HG03442 (cell line): ENCODE measurements around the gene THSD1.
"Not testable (repeated sequence)": the region's sequence is repeated elsewhere in the genome, so short reads cannot be mapped to it uniquely, and the experiment has no call there.

Experiments used
- ATAC-seq: cut with Tn5 transposase; IDR thresholded peaks from one replicate; pipeline ENCODE4 v1.9.1; 2021; ENCODE audit warnings: mild to moderate bottlenecking, moderate library complexity; ENCODE audit not compliant: unreplicated experiment

THSD1 gene

DNA sequence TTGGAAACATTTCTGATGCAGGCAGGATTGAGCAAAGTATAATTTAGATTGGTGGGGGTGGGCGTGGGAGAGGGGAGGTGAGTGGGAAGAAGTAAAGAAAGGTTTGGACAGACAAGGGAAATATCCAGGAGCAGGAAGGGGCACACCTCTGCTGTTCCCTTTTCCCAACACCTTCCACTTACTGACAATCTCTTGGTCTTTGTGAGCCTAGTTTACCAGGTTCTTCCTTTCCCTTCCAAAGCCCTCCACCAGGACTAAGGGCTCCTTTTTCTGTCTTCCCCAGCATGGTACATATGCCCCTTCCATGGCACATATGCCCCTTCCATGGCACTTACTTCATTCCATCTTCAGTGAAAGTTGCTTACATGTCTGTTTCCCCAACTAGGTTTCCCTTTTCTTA, 6.2 kb upstream of the THSD1 start:
- ATAC-seq = no peak

DNA sequence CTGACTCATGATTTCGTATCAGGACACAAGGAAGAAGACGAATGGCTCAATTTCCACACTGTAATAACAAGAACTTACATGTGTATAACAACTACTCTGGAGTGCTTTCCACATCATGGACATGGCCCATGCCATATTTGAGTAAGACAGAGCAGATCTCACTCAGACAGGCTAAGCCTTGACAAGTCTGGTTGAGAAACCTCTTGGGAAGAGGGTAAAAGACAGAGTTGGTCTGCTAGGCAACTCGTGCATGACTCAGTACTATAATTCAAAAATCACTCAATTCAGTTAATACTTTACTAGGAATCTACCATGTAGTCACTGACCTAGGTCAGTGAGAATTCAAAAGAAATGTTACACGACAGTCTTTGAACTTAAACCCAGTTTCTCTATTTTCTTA, 5.7 kb upstream of the THSD1 start:
- ATAC-seq = peak; percentile 90

DNA sequence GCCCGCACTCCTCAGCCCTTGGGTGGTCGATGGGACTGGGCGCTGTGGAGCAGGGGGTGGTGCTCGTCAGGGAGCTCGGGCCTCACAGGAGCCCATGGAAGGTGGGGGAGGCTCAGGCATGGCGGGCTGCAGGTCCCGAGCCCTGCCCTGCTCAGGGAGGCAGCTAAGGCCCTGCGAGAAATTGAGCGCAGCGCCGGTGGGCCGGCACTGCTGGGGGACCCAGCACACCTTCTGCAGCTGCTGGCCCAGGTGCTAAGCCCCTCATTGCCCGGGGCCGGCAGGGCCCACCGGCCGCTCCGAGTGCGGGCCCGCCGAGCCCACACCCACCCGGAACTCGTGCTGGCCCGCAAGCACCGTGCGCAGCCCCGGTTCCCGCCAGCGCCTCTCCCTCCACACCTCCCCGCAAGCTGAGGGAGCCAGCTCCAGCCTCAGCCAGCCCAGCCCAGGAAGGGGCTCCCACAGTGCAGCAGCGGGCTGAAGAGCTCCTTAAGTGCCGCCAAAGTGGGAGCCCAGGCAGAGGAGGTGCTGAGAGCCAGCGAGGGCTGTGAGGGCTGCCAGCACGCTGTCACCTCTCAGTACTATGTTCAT, 2.2 kb upstream of the THSD1 start:
- not testable (repeated sequence) for ATAC-seq

DNA sequence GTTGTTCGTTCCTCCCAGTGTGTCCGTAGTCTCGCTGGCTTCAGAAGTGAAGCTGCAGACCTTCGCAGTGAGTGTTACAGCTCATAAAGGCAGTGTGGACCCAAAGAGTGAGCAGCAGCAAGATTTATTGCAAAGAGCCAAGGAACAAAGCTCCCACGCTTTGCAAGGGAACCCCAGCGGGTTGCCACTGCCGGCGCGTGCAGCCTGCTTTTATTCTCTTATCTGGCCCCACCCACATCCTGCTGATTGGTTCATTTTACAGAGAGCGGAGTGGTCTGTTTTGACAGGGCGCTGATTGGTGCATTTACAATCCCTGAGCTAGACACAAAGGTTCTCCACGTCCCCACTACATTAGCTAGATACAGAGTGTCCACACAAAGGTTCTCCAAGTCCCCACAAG, 1.5 kb upstream of the THSD1 start:
- ATAC-seq = not testable (repeated sequence)

DNA sequence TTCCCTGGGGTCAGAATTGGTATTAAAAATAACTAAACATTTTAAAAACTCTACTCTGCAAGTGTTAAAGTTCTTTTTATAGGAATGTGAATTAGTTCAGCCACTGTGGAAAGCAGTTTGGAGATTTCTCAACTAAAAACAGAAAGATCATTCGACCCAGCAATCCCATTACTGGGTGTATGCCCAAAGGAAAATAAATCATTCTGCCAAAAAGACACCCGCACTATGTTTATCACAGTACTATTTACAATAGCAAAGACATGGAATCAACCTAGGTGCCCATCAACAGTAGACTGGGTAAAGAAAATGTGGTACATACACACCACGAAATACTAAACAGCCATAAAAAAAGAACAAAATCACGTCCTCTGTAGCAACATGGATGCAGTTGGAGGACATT, 657 bp upstream of the THSD1 start:
- ATAC-seq = no peak

DNA sequence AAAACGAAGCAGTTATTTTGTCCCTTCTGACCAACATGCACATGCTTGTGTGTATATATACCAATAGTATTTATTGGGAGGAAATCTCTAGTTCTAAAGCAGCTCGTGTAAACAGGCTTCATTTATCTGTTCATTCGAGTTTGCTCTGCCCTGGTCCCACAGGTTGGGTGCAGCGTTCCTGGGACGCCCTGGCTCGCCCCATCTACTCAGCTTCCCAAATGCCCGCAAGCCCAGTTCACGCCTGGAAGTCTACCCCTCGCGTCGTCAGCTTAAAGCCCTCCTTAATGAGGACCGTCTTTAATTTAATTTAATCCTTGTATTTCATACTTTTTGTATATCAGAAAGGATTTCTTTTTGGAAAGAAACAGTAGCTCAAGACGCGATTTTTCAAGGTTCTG, 604 bp downstream of the THSD1 start:
- no peak for ATAC-seq

DNA sequence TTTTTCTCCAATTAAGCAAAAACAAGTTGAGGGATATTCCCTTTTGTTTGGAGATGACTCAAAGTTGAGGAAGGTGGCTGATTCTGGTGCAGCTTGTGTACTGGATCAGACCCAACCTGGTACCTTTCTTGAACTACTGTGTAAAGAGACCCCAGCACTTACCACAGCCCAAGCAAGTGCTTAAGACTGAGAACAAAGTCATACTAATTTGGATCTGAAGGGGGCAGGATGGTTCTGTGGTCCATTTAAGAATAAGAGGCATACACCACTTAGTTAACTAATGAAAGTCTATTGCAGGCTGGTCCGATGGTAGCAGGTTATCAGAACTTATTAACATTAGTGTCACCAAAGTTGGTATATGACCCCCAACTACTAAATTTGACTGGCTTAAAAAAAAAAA, 6.3 kb downstream of the THSD1 start:
- ATAC-seq = no peak

DNA sequence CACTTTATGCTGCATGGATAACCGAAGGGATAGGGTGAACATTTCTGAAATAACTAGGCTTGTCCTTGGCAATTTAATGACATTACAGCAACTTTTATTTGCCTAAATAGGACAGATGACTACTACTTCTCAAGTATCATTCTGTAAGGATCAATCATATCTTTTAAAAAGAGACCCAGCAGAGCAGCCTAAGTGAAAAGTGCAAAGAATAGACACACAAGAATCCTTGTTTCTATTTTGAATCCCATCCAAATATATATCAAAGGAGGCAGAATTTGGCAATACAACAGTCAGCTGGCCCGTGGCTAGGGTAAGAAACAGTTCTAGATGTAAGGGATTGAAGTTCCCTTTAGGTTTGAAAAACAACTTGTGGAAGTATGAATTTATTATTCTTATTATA, 6.9 kb downstream of the THSD1 start:
- ATAC-seq = no peak

DNA sequence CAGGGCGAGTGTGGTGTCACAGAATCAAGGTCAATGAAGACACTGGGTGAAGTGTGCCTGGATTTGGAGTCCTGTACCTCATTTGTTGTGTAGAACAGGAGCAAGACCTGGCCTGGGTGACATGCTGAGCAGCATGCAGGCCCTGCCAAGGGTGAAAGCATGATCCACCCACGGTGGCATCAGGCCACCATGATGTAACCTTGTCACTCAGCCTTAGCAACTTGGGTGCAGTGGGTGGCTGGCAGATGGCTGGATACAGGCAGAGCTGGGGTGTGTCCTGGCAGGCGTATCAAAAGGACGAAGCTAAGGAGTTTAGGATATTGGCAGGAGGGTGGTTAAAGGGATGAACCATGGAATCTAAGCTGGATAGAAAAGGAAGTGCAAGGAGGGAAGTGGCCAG, 10.3 kb downstream of the THSD1 start:
- ATAC-seq = no peak

DNA sequence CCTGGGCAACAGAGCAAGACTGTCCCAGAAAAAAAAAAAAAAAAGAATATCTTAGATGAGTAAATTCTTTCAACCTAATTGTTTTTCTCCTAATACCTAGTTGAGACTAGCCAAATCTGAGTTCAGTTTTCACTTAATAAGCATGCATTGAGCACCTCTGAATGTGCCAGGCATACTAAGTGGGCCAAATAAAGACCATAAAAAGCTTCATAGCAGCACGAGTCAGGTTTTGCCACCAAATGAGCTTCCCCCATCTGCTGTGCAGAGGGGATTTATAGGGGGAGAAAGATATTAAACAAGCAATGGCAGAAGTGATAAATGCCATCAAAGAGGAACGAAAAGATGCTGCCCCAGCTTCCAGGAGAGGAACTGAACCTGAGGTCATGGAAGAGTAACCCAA, 11.4 kb downstream of the THSD1 start:
- ATAC-seq = no peak

DNA sequence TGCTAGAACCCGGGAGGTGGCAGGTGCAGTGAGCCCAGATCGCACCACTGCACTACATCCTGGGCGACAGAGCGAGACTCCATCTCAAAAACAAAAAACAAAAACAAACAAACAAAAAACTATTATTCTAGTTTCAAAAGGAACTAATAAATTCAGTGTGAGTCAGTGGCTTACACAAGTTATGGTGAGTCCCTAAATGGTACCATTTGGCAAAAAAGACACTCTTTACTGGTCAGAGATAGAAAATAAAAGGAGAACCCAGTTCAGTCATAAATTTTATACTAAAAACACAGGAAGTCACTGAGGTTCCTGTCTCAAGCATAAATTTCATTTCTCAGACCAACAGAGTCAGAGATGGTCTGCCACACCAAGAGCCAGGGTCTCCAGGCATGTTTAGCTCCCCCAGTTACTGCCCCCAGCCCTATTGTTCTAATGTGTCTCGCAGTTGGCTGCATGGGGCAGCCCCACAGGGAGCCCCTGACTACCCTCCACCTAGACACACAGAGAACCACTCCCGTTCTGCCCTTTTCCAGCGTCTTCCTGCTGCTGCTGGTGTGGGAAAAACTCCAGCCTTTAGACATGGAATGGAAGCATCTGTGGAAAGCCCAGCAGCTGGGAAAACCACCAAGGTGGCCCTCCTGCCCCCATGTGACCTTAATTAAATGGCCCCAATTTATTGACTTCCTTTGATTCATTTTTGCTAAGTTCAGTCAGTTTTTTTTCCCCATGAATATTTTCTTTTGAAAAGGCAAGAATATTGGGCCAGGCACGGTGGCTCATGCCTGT, 12.2 kb downstream of the THSD1 start:
- no peak for ATAC-seq

DNA sequence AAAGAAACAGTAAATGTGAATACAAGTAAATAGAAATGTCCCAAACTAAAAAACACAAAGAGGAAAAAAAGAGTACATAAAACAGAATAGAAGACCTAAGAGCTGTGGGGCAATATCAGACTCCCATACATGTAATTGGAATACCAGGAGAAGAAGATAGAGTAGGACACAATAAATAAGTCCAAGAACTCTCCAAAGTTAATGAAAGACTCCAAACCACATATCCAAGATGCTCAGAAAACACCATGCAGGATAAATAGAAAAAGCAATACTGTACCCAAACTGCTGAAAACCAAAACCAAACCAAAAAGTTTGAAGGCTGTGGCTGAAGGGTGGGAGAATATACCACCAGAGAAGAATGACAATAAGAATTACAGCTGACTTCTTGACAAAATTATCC, 18.3 kb downstream of the THSD1 start:
- ATAC-seq = no peak

DNA sequence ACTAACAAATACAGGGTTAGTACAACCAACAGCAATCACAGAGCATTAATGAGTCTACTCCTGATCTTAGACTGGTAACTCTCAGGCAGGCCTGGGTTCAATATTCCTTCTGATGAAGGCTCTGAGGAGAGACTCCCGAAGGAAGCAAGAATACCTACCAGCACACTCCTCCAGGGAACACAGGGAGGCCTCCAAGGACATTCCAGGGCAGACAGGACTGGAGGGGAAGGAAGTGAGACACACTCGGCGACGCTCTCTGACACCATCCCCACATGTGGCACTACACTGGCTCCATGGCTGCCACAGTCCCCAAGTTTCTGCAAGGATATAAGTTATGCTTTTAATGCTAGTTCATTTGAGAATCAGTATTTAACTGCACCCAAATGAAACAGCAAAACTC, 20.1 kb downstream of the THSD1 start:
- no peak for ATAC-seq

DNA sequence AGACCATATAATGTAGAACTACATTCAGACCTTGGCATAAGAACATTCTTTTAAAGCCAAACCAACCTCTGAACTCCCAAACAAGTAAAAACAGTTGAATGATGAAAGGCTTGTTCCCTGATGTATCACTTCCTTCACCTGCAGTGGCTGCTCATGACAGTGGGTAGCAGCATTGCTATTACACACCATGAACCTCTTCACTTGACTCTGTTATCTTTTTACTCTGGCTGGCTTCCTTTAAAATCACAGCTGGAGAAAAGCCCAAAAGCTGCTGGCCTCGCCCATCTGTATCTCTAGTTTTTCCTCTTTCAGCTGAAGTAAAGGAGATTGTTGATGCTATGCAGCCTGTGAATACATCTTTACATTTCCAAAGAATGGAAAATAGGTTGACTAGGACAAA, 22.6 kb downstream of the THSD1 start:
- no peak for ATAC-seq

DNA sequence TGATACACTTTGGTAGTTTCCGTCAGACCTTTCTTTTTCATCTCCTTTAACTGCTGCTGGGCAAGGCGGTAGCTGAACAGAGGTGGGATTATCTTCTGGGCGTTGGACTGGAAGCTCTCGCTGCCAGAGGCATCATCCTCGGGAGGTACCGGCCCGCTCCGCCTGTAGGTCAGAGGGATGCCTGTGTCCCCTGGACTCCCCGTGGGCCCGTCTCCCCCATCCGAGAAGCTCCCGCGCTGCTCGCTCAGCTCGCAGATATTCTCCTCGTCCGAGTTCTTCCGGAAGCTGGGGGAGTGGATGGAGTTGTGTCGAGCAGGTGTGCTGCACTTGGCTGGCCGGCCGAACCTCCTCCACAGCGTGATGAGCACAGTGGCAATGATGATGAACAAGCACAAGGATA, 27.7 kb downstream of the THSD1 start:
- no peak for ATAC-seq

DNA sequence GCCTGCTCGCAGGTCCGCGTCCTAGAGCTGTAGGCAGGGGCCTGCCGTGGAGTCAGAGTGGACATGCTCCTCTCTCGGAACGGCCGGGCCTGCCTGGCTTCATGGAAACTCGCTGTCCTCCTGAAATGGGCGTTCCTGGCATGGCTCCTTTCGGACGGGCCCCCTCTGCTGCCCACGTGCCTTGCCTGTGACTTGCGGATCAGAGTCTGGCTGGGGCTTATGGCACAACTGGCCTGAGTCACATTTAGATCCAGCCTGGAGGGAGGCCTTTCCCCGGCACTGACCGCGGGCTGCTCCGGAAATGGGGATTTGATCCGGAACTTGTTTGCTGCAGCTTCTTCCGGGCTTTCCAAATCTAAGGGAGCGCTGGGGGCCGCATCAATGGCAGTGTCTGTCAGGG, 28.1 kb downstream of the THSD1 start:
- ATAC-seq = no peak

DNA sequence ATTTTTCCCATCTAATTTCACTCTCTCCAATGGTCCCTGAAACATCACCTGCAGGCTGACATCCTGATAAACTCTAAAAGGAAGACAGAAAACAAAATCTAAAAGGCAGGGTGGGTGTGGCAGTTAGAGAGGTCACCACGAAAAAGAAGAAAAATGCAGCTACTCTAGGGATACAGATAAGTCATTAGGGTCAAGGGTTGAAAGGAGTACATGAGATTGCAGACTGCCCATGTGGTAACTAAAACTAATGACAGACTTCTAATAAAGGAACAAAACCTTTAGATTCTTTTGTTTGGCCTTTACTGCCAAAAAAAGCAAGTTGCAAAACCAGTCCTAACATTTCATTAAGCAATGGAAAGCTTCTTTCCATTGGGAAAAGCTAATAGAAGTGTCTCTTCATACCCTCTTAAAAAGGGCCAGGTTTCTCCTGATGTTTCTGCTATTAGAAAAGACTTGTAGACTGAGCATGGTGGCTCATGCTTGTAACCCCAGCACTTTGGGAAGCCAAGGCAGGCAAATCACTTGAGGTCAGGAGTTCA, 31.0 kb downstream of the THSD1 start:
- no peak for ATAC-seq

DNA sequence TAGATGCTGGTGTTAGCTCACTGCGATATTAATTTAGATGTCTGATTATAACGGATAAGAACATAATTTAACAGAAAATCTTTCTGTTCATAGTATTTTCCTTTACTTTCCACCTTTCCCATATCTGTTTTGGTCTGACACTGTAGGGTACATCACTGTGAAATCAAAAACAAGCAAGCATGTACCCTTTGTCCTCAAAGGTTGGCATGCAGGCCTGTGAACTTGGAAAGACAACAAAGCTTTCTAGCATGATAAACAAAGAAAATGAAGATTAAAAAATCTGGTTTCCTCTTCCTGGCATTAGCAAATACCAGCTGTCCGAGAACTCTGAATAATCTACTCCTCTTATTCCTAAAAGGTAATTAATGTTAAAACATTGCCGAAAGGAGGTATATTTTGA, 31.6 kb downstream of the THSD1 start:
- no peak for ATAC-seq

DNA sequence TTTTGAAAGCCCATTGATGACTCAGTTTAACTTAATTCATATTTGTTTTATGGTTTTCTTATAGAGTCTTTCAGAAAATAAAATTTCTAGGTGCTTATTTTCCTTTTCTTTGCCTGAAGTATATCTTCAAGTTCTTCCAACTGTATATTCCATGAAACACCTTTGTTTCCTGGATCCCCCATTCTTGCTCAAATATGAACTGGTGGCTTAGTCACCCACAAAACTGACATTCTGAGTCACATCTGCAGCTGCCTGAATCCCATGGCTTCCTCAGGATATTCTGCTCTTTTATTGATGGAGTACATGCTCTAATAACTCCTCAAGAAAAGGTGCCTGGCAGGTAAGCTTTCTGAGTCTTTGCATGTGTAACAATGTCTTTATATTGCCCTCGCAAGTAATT, 32.7 kb downstream of the THSD1 start:
- not testable (repeated sequence) for ATAC-seq

DNA sequence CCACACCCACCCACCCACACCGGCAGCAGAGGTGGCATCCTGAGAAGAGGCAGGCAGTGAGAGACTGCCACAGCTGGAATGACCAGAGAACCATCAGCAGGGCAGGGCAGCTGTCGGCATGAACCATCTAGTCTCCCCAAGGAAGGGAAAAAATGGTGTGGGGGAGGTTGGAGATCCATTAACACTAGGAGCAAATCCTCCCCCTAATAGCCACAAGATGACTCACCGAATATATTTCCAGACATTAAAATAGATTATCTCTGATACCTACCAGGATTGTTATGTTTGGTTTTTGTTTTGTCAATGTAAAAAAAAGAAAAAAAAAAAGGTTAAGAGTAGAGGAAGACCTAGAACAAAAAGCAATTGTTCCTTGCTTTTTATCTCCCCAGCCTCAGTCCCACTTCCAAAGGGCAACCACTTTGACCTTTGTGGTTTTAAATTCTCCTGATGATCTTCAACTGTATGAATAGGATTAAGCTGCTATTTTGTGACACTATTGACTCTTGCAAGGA, 34.2 kb downstream of the THSD1 start:
- ATAC-seq = no peak

DNA sequence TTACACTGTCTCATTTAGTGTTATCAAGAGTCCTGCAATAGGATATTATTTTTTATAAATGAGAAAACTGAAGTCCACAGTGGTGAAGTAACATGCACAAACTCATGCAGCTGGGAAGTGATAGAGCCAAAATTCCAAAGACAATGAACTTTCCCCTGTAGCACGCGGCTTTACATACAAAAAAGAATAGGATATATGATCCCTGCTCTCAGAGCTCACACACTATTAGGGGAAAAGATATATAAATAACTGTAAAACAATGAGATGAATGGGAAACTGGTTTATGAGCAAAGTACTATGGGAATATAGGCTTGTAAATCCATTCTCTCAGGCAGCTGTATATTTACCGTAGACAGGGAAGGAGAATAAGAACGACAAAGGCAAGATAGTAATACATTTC, 39.7 kb downstream of the THSD1 start:
- no peak for ATAC-seq

DNA sequence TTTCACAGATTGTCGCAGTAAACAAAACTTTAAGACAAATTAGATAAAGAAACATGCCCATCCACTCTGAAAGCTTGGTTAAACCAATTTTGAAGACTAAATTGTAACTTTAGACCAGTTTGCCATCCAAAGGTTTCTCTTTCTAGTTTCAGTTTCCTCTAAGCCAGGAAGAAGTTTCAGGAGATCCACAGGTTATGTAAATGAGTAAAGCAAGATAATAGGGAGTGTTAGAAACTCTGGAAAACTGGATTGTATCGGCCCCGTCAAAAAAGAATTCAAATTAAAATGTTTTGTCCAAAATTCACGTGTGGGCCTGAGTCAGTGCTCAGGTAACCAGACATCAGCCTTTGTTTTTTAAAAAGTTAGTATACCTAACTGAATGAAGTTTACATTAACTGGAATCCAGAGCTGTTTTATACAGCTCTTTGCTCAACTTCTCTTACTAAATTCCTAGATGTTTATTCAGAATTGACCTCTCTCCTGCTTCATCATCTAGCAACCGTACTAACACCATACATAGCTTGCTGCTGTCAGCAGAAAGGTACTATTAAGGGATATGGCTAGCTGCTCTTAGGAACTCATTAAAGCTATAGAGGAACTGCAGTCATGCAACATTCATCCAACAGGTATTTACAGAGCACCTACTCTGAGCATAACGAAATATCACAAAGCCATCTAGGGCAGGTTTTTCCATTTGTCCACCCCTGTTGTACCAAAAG, 43.6 kb downstream of the THSD1 start:
- not testable (repeated sequence) for ATAC-seq
